ENCODE data around the gene GALNS. TPM values are rescaled to one million over a fixed set of nuclear protein-coding genes. Genes with fewer than 3 reads are reported as not detected.

GALNS gene
- total RNA-seq, 1 experiment from 2014 or later = 81.6 TPM

- no peaks in the 10 kb centered on the region for H3K9me3 ChIP-seq (ENCODE audit: control insufficient read depth, insufficient read depth, low read depth, low read length)
- CTCF ChIA-PET = no interaction called here
- intact Hi-C loops (cut with micrococcal nuclease; ENCODE audit: unreplicated experiment) (no loop called here), in situ Hi-C loops (cut with HindIII; ENCODE audit: low pct_unique_long_range_greater_than_20kb, low sequenced_read_pairs) (no loop called here)
- DNase-seq (ENCODE audit: low read depth, low spot score) (no peak), ATAC-seq (no peak)
- TF ChIP-seq SIN3A (IDR thresholded peaks at IDR 0.05; ENCODE audit: borderline replicate concordance, insufficient read depth, low read depth, low read length) (no peak), TCF7L2 (IDR thresholded peaks at IDR 0.05; ENCODE audit: low read depth, low read length) (no peak), POLR2AphosphoS5 (IDR thresholded peaks at IDR 0.05; ENCODE audit: low read depth, low read length) (no peak)
- TF ChIP-seq, protein P1, sequence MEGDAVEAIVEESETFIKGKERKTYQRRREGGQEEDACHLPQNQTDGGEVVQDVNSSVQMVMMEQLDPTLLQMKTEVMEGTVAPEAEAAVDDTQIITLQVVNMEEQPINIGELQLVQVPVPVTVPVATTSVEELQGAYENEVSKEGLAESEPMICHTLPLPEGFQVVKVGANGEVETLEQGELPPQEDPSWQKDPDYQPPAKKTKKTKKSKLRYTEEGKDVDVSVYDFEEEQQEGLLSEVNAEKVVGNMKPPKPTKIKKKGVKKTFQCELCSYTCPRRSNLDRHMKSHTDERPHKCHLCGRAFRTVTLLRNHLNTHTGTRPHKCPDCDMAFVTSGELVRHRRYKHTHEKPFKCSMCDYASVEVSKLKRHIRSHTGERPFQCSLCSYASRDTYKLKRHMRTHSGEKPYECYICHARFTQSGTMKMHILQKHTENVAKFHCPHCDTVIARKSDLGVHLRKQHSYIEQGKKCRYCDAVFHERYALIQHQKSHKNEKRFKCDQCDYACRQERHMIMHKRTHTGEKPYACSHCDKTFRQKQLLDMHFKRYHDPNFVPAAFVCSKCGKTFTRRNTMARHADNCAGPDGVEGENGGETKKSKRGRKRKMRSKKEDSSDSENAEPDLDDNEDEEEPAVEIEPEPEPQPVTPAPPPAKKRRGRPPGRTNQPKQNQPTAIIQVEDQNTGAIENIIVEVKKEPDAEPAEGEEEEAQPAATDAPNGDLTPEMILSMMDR (IDR thresholded peaks at IDR 0.05) = no peak
- TF ChIP-seq, protein P2, sequence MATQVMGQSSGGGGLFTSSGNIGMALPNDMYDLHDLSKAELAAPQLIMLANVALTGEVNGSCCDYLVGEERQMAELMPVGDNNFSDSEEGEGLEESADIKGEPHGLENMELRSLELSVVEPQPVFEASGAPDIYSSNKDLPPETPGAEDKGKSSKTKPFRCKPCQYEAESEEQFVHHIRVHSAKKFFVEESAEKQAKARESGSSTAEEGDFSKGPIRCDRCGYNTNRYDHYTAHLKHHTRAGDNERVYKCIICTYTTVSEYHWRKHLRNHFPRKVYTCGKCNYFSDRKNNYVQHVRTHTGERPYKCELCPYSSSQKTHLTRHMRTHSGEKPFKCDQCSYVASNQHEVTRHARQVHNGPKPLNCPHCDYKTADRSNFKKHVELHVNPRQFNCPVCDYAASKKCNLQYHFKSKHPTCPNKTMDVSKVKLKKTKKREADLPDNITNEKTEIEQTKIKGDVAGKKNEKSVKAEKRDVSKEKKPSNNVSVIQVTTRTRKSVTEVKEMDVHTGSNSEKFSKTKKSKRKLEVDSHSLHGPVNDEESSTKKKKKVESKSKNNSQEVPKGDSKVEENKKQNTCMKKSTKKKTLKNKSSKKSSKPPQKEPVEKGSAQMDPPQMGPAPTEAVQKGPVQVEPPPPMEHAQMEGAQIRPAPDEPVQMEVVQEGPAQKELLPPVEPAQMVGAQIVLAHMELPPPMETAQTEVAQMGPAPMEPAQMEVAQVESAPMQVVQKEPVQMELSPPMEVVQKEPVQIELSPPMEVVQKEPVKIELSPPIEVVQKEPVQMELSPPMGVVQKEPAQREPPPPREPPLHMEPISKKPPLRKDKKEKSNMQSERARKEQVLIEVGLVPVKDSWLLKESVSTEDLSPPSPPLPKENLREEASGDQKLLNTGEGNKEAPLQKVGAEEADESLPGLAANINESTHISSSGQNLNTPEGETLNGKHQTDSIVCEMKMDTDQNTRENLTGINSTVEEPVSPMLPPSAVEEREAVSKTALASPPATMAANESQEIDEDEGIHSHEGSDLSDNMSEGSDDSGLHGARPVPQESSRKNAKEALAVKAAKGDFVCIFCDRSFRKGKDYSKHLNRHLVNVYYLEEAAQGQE (IDR thresholded peaks at IDR 0.05; ENCODE audit: insufficient read depth in 1 of 2, low read depth in 2 of 2, low read length in 1 of 2) = no peak
- POLR2A ChIA-PET = no interaction called here
- no peak overlapping the region for H3K4me3 ChIP-seq (ENCODE audit: low read depth in 2 of 2, low read length in 2 of 2)
- H3K4me1 ChIP-seq (ENCODE audit: control insufficient read depth, insufficient read depth, low read length) = no peaks in the 10 kb centered on the region
- no peaks in the 10 kb centered on the region for H3K27me3 ChIP-seq (ENCODE audit: control insufficient read depth, insufficient read depth, low read length)
- H3K36me3 ChIP-seq (ENCODE audit: control insufficient read depth, insufficient read depth, low read length) = no peaks in the 10 kb centered on the region
- no TSS peak for BruUV-seq (replicated peaks)
- H3K27ac ChIP-seq (ENCODE audit: low read length) = no peak overlapping the region
These were observed 15.1 kb upstream of the GALNS start for GRCh38 chr16:88871730-88872416.

DNA sequence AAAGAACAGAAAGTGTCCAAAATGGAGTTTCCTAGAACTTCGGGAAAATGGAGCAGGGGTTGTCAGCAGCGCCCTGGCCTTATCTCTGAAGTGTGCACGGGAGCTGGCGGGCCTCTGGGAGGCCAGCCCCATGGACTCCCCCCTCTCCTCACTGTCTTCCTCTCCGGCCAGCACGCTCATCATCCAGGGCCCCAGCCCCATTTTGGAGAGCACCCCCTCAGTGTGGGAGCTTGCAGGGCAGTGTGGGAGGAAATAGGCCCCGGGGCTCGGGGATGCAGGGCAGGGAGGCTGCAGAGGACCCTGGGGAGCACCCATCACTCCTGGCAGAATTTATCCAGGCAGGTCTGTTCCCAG, 14.6 kb upstream of the GALNS start:
- ChIA-PET POLR2A (no interaction called here), CTCF (no interaction called here)
- no TSS peak for BruUV-seq (replicated peaks)
- TF ChIP-seq, protein P2 (IDR thresholded peaks at IDR 0.05; ENCODE audit: insufficient read depth in 1 of 2, low read depth in 2 of 2, low read length in 1 of 2) = no peak
- TF ChIP-seq, protein P1 (IDR thresholded peaks at IDR 0.05) = no peak
- TF ChIP-seq SIN3A (IDR thresholded peaks at IDR 0.05; ENCODE audit: borderline replicate concordance, insufficient read depth, low read depth, low read length) = no peak
- no peak for ATAC-seq
- Histone ChIP-seq H3K4me1 (ENCODE audit: control insufficient read depth, insufficient read depth, low read length) (no peaks in the 10 kb centered on the region), H3K9me3 (ENCODE audit: control insufficient read depth, insufficient read depth, low read depth, low read length) (no peaks in the 10 kb centered on the region), H3K27ac (ENCODE audit: low read length) (no peak overlapping the region), H3K36me3 (ENCODE audit: control insufficient read depth, insufficient read depth, low read length) (no peaks in the 10 kb centered on the region), H3K4me3 (ENCODE audit: low read depth in 2 of 2, low read length in 2 of 2) (no peak overlapping the region), H3K27me3 (ENCODE audit: control insufficient read depth, insufficient read depth, low read length) (no peaks in the 10 kb centered on the region)
- intact Hi-C loops (cut with micrococcal nuclease; ENCODE audit: unreplicated experiment) (no loop called here), in situ Hi-C loops (cut with HindIII; ENCODE audit: low pct_unique_long_range_greater_than_20kb, low sequenced_read_pairs) (no loop called here)
- no peak for DNase-seq (ENCODE audit: low read depth, low spot score)

Data from Panc1 (cell line).